RKO (cell line): Measurements from ENCODE around the gene EDNRA.
A peak's percentile ranks its signal among the peaks of the same experiment; 100 is the strongest.

Experiments
- DNase-seq: peaks from one replicate; pipeline ENCODE4 v3.0.0-alpha.2; 2016; ENCODE audit warnings: low spot score

The EDNRA gene

GRCh38 chr4:147498031-147498660 lies 17.2 kb downstream of the EDNRA start:
- no peak for DNase-seq

DNA sequence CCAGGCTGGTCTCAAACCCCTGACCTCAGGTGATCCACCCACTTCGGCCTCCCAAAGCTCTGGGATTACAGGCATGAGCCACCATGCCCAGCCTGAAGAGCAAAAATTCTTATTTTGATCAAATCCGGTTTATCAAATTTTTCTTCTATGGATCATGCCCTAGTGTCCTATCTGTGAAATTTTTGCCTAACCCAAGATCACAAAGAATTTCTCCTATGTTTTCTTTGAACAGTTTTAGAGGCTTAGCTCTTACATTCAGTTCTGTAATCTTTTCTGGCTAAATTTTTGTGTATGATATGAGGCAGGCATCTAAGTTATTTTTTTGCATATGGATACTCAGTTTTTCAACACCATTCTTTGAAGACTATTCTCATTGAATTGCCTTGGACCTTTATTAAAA lies 27.4 kb downstream of the EDNRA start:
- DNase-seq: no peak

GRCh38 chr4:147509386-147509785 lies 28.5 kb downstream of the EDNRA start:
- no peak for DNase-seq

DNA sequence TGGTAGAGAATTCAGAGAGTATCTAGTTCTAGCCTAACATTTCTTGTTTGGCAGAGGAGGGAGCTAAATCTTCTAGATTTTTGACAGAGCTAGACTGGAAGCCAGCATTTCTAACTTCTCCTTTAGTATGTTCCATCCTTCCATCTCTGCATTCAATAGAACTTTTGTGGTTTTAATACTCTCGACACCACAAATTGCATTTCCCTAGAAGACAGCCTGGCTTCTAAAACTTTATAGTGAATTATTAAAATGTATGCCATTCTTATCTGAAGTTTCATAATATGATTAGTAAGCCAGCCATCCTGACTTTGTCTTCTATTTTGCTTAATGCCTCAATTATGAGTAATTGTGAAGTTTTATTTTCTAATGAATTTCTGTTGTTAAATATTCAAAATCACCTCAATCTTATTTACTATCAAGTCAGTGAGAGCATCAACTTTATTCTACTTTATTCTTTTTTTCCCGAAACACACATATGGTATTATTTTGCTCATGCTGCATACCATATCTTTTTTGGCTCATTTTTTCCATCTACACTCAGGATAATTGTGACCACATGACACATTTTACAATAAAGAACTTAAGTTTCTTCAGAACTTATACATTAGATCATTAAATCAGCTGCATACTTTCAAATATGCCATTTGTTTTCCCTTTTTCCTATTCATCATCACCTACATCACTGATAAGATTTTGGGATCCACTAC lies 30.2 kb downstream of the EDNRA start:
- DNase-seq: no peak

DNA sequence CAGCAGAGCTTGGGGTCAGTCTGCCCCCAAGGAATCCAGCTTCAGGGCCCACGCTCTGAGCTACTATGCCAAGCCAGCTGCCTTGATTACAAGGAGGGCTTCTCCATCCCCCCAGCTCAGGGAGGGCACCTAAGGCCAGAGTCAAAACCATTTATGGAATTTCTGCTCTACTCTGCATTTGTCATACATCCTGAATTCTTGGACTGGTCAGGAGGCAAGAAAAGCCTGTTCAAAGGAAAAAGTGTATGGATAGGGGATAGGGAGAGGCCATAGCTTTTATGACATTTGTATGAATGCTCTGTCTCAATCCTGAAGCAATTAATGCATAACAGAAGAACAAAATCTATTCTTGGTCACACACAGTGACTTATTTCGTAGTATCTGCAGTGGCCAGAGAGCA lies 32.2 kb downstream of the EDNRA start:
- DNase-seq: no peak

GRCh38 chr4:147513952-147514351 lies 33.1 kb downstream of the EDNRA start:
- no peak for DNase-seq

- no peak for DNase-seq
Measured at GRCh38 chr4:147515220-147515936, 34.5 kb downstream of the EDNRA start.

DNA sequence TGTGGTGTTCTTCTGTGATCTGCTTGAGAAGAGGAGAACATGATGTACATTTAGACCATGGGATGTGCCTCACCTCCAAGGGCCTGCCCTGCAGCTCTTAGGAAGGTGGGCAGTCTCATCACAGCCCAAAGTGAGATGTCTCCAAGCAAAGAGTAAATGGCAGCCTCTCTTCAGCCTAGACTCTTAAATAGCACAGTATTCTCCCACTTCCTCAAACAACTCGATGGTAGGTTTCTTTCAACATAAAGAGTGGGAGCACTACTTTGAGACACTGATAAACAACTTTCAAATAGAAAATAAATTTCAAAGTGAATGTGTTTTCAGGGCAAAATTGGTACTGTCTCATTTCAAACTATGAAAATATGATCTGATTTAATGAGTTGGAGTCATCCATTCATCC lies 35.2 kb downstream of the EDNRA start:
- DNase-seq: no peak

GRCh38 chr4:147518086-147518485 lies 37.2 kb downstream of the EDNRA start:
- DNase-seq: no peak

GRCh38 chr4:147518846-147519767 lies 38.2 kb downstream of the EDNRA start:
- DNase-seq: peak; percentile 76

GRCh38 chr4:147524601-147525000 lies 43.7 kb downstream of the EDNRA start:
- DNase-seq: no peak

DNA sequence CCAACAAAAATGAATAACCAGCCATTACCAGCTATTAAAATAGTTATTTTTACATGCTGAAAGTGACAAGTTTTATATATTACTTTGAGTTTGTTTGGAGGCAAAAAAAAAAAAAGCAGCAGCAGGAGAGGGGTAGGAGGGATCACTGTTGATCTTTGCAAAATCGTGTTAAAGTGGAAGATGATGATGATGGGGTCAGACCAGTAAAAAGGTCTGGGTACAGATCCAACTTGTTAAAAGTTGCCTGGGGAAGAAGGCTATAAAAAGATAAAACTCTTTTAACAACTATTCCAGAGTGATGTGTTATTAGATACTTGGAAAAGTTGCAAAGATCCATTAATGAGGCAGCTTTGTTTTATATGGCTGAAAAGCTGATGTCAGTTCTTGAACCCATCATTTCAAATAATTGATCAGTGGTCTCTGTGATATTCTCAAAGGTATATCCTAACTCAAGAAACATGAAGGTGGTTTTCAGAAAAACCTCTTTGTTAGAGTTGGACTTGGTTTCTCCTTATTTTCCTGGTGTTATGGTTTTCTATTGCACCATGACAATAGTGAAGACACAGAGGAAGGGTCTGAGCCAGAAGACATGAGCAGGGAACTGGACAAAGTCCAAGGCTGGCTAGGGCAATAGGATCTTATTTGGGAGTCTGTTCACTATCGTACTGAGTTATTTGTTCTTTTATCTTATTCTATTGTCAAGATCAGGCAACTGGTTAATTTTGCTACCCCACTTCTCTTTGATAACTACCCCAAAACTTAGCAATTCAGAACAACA lies 44.8 kb downstream of the EDNRA start:
- DNase-seq: no peak

GRCh38 chr4:147526272-147526654 lies 45.4 kb downstream of the EDNRA start:
- DNase-seq: no peak

GRCh38 chr4:147528054-147528453 lies 47.2 kb downstream of the EDNRA start:
- no peak for DNase-seq

- no peak for DNase-seq
Measured at GRCh38 chr4:147530134-147530533, 49.2 kb downstream of the EDNRA start.

DNA sequence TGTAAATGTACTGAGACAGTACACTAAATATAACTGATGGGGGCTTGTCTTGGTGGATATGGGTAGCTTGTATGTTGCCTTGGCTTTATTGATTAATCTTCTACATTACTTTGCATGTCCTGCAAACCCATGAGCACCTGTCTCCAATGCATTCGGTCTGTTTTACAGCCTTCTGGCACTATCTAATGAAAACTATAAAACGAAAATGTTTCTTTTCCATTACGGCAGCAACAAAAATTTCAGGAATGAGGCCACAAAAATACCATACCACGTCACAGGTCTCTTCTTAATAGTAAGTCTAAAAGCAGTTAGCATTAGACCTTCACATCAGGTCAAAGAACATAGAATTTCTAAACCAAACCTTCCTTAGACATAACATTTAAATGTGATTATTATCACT lies 49.8 kb downstream of the EDNRA start:
- DNase-seq: no peak

GRCh38 chr4:147532896-147533295 lies 52.0 kb downstream of the EDNRA start:
- DNase-seq: no peak

DNA sequence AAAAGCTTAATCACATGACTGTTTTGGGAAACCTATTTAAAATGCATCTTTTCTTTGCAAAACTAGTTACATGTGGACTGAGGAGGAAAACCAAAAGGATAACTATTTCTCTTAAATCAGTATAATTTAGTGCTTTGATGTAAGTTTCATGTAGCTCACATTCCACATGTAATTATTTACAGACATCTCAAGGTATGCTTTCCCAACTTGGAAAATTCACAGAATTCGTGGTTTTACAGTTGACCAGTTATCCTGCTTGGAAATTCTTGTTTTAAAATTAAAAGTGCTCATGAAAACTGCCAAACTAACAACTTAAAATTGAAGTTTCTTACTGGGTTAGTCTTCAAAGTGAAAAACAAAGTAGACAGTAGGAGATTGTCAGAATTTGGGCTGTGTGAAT lies 52.4 kb downstream of the EDNRA start:
- DNase-seq: no peak

DNA sequence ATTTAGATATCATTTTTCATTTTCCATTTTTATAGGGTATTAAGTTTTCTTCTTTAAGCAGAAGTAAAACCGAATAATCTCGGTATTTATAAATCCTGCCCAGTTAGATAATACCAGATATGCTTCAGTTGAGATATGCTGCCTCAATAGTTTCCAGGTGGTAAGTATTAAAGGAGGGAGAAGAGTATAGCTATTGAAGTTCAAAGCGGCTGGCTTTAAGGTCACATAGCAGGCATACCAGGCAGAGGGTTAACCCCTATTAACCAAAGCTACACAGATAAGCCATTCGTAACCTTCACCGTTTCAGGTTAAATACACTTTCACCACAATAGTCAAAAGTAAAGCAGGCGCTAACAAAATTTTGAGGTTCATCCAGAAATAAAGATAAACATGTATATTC lies 54.2 kb downstream of the EDNRA start:
- DNase-seq: no peak

DNA sequence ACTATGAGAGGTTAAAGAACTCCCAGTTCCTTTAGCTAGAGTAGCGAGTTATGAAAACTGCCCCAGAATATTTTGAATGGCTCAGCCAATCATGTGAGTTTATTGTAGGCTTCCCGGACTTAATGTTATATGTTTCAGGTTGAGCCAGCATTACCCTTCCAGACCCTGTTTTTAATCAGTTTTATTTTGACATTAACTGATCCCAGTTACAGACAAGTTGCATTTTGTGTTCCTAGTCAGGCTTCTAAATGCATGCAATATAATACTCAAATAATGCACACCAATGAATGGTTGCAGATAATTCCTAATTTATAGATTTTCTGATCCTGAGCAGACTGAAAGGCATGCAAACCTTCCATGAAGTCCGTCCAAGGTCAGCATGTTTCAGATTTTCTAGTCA lies 57.8 kb downstream of the EDNRA start:
- no peak for DNase-seq

- DNase-seq: no peak
Measured at GRCh38 chr4:147539959-147540358, 59.1 kb downstream of the EDNRA start.
